GM12875 (cell line): ENCODE measurements around the gene AP1G2.

ENCODE experiments used
- H3K4me3 ChIP-seq: one replicate; pipeline ENCODE4 v1.5.1; 2011; ENCODE audit warnings: low read depth, low read length, control low read depth
- CTCF ChIP-seq: IDR thresholded peaks from 2 replicates; pipeline ENCODE4 v1.5.1; 2011; ENCODE audit warnings: low read depth, mild to moderate bottlenecking, control low read depth, inconsistent platforms, low read length, moderate library complexity, borderline replicate concordance; ENCODE audit not compliant: insufficient read depth

Gene AP1G2

GRCh38 chr14:23545740-23546365 is 21.7 kb downstream of the AP1G2 start:
- H3K4me3 ChIP-seq, result no peak overlapping the region
- TF ChIP-seq CTCF, result no peak

- no peak overlapping the region for H3K4me3 ChIP-seq
- TF ChIP-seq CTCF, result no peak
Measured at GRCh38 chr14:23544511-23545447, 22.8 kb downstream of the AP1G2 start.

GRCh38 chr14:23543403-23543802 is 24.2 kb downstream of the AP1G2 start:
- no peak overlapping the region for H3K4me3 ChIP-seq
- no peak for TF ChIP-seq CTCF

GRCh38 chr14:23542261-23542660 is 25.3 kb downstream of the AP1G2 start:
- TF ChIP-seq CTCF, result no peak
- no peak overlapping the region for H3K4me3 ChIP-seq

- TF ChIP-seq CTCF, result no peak
Measured at GRCh38 chr14:23540141-23540469, 27.5 kb downstream of the AP1G2 start.

GRCh38 chr14:23539248-23540140 is 28.1 kb downstream of the AP1G2 start:
- H3K4me3 ChIP-seq, result no peak overlapping the region
- peak; percentile 78 for TF ChIP-seq CTCF

More at GRCh38 chr14:23540141-23540469, 27.5 kb downstream of the AP1G2 start:
- no peak overlapping the region for H3K4me3 ChIP-seq
